ENCODE results near the gene SUMF2. TPM values are rescaled to one million over a fixed set of nuclear protein-coding genes. Genes with fewer than 3 reads are reported as not detected.

SUMF2 gene
- total and polyA plus RNA-seq, 2 of the 13 experiments (the other 11 are each of a cell fraction or from before 2014, with no cell fraction given), result 48.9 to 54.4 TPM

- no peak for TF ChIP-seq RORA (CRISPR knock-in tag; IDR thresholded peaks at IDR 0.05)
- TF ChIP-seq MAFF (IDR thresholded peaks at IDR 0.05; ENCODE audit: low read depth, low read length), result peak; percentile 86
- TF ChIP-seq ZNF768 (CRISPR knock-in tag; IDR thresholded peaks at IDR 0.05), result no peak
- TF ChIP-seq ZNF207 (IDR thresholded peaks at IDR 0.05; ENCODE audit: borderline replicate concordance), result no peak
- no peak for TF ChIP-seq ZNF383 (CRISPR knock-in tag; IDR thresholded peaks at IDR 0.05; ENCODE audit: borderline replicate concordance)
- no peak for TF ChIP-seq ZNF670 (CRISPR knock-in tag; IDR thresholded peaks at IDR 0.05; ENCODE audit: borderline replicate concordance)
- TF ChIP-seq SCMH1 (CRISPR knock-in tag; IDR thresholded peaks at IDR 0.05; ENCODE audit: borderline replicate concordance), result no peak
- TF ChIP-seq IRF9 (CRISPR knock-in tag; IDR thresholded peaks at IDR 0.05; ENCODE audit: borderline replicate concordance), result no peak
- TF ChIP-seq DBP (CRISPR knock-in tag; IDR thresholded peaks at IDR 0.05; ENCODE audit: not compliant biosample characterization), result no peak
- TF ChIP-seq PBX3 (CRISPR knock-in tag; IDR thresholded peaks at IDR 0.05; ENCODE audit: borderline replicate concordance), result no peak
- TF ChIP-seq, protein P1, sequence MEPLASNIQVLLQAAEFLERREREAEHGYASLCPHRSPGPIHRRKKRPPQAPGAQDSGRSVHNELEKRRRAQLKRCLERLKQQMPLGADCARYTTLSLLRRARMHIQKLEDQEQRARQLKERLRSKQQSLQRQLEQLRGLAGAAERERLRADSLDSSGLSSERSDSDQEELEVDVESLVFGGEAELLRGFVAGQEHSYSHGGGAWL (CRISPR knock-in tag; IDR thresholded peaks at IDR 0.05), result no peak
- TF ChIP-seq SAP130 (CRISPR knock-in tag; IDR thresholded peaks at IDR 0.05; ENCODE audit: low read depth), result peak; percentile 89
- TF ChIP-seq TERF1 (CRISPR knock-in tag; IDR thresholded peaks at IDR 0.05), result no peak
- TF ChIP-seq MAFG (CRISPR knock-in tag; IDR thresholded peaks at IDR 0.05), result no peak
- no peak for TF ChIP-seq ZNF546 (CRISPR knock-in tag; conservative IDR thresholded peaks at IDR 0.05)
- no peak for TF ChIP-seq ZNF260 (CRISPR knock-in tag; IDR thresholded peaks at IDR 0.05; ENCODE audit: borderline replicate concordance, low read depth)
- no peak for TF ChIP-seq ZSCAN25 (CRISPR knock-in tag; IDR thresholded peaks at IDR 0.05)
Observed at GRCh38 chr7:56028942-56029630, 35.0 kb upstream of the SUMF2 start (continued).

All from HepG2 (cell line).